NCI-H510A treated with DMSO at 0.1 percent for 48 hours (cell line): Measurements from ENCODE around the gene ENTPD8.
A peak's percentile ranks its signal among the peaks of the same experiment; 100 is the strongest.
"Not testable (repeated sequence)": the region's sequence is repeated elsewhere in the genome, so short reads cannot be mapped to it uniquely, and the experiment has no call there.

Experiments
- DNase-seq: peaks from one replicate; lab custom pipeline; 2025; lab: John Stamatoyannopoulos, UW

The ENTPD8 gene

DNA sequence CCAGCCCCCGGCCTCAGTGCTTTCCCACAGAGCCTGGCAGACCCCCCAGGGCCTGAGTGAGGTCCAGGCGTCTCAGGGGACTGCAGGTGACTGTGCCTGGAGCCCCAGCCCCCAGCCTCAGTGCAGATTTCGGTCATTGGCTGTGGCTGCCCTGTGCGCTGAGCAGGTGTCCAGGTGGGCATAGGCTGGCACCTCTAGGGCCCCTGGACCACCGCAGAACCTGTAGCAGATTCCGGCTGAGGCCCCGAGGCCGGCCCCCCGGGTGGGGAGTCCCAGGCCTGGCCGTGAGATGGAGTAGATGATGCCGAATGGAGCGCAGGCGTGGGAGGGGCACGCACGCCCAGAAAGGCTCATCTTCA lies 30.3 kb downstream of the ENTPD8 start:
- DNase-seq: no peak

DNA sequence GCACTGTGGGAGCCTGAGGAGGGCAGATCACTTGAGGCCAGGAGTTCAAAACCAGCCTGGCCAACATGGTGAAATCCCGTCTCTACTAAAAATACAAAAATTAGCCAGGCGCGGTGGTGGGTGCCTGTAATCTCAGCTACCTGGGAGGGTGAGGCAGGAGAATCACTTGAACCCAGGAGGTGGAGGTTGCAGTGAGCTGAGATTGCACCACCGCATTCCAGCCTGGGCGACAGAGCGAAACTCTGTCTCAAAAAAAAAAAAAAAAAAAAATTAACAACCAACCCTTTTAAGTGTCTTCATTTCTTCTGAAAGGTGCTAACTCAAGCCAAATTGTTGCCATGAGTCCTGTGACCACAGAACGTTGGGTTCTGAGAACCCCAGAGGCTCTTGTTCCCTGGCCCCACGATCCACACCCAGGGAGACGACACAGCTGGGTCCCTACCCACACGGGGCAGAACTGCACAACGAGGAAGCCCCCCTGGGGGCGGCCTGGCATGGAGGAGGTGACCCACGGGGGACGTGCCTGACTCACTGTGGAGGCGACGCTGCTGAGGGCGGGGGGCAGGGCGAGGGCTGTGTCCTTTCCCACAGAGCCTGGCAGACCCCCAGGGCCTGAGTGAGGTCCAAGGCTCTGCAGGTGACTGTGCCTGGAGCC lies 30.8 kb downstream of the ENTPD8 start:
- not testable (repeated sequence) for DNase-seq

DNA sequence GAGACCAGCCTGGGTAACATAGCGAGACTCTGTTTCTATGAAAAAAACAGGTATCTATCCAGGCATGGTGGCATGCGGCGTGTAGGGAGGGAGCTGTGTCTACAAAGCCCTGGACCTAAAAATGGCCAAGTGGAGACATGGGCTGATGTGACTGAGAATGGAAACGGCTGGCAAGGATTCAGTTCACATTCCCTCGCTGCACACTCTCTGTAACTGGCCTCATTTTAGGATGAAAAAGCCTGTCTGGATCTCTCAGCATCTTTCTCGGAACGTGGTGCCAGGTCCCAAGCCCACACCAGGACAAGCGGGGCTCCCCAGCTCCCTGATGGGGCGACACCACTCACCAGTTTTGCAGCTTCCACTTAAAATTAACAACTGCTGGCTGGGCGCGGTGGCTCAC lies 31.6 kb downstream of the ENTPD8 start:
- no peak for DNase-seq

DNA sequence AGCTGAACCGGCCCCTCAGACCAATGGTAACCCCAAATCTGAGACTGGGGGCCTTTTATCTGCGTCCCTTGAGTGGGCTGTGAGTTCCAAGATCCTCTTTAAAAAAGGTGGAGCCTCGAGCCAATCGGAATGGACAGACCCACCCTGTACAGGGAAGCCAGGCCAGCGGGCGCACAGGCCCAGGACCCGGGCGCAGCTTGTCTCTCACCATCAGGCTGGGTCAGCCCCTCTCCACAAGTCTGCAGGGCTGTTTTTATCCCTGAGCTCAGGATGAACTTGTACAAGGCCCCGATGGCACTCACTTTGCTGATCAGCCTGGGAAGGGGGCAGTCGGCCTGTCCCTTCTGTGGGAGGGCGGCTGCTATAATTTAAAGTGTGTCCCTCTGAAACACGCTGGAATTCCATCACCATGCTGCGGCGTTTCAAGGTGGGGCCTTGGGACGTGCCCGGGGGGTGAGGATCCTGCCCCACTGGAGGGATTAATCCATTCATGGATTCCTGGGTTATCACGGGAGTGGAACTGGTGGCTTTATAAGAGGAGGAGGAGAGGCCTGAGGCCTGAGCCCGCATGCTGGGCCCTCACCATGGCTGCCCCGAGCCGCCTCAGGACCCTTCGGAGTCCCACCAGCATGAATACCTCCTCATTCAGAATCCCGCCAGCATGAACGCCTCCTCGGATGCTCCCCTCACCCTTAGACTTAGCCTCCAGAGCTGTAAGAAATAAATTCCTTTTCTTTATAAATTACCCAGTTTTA lies 32.3 kb downstream of the ENTPD8 start:
- DNase-seq: no peak

DNA sequence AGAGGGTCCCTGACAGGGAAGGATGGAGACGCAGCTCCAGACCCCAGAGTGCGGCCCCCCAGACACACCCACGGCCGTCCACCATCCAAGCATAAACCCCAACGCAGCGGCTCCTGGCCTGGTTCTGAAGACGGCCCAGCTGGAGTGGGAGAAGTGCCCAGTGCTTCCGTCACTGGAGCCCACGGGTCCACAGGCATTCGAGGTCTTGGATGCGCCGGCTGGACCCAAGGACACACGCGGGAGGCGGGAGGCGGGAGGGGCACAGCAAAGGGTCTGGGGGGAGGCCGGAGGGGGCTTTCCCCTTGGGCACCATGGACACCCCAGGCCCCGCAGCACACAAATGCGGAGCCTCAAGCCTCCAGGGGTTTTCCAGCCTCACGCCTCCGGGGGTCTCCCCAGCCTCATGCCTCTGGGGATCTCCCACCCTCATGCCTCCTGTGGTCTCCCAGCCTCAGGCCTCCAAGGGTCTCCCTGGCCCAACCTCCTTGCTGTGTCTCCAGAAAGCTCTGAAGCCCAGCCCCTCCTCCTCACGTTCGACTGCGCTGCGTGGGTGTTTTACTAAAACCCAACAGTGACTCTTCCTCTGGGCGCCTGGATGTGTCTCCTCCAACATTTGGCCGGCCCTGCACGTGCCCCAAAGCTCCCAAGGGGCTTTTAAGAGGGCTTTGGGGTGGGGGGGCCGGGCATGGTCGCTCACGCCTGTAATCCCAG lies 33.4 kb downstream of the ENTPD8 start:
- no peak for DNase-seq

DNA sequence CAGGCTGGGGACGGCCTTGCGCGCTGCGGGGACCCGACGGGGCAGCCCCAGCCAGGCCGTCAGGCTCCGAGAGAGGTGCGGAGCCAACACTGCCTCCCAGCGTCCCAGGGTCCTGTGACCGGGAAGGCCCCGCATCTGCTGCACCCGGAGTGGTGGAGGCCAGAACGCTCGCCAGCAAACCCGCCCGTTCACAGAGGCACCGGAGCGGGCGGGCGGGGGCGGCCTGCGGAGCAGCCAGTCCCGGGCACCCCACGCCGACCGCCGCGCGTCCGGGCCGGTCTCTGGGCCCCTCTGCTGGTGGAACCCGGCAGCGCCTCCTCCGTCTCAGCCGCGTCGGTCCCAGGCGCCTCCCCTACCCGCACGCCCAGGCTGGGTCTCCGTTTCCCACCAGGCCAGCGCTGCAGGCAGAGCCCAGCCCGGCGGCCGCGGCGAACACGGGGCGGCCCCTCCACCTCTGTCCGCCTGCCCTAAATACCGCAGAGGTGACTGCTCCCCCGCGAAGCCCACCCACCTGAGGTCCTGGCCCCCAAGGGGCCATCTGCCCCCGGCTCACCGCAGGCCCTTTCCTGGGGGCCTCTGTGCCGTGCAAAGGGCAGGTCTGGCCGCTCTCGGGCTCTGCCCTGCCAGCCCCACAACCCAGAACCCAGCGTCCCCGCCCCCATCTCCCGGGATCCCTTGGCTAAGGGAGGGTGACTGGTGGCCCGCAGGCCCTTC lies 34.1 kb downstream of the ENTPD8 start:
- peak; percentile 43 for DNase-seq

DNA sequence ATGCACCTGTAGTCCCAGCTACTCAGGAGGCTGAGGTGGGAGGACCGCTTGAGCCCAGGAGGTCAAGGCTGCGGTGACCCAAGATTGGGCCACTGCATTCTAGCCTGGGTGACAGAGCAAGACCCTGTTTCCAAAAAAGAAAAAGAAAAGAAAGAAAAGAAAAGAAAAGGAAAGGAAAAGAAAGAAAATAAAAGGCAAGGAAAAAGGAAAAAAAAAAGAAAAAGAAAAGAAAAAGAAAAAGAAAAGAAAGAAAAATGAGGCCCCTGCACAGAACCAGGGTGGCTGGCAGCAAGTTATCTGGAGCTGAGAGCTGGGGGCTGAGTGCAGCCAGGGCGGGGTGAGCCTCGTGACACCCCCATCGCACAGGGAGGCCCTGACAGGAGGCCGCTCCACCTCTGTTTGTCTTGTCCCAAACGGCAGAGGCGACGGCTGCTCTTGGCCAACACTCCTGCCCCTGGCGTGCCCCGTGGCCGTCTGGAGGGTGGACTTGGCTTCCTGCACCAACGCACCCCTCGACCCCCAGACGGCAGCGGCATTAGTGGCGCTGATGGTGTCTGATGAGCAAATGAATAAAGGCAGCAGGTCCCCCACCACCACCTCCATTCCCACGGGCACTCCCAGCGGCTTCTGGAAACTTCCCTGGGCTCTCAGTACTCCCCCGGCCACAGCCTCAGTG lies 34.9 kb downstream of the ENTPD8 start:
- DNase-seq: no peak

DNA sequence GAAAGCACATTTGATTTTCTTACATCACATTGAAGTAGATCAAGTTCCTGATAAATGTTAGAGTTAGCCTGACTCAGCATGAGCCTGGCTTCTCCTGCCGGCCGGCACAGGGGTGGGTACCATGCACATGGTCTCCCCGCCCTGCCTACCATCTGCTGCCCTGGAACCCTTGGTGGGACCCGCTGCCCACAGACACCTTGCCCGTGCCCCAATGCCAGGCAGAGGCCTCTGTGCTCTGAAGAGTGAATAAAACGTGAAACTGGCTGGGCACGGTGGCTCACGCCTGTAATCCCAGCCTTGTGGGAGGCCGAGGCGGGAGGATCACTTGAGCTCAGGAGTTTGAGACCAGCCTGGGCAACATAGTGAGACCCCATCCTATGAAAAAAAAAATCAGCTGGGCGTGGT lies 35.5 kb downstream of the ENTPD8 start:
- no peak for DNase-seq

DNA sequence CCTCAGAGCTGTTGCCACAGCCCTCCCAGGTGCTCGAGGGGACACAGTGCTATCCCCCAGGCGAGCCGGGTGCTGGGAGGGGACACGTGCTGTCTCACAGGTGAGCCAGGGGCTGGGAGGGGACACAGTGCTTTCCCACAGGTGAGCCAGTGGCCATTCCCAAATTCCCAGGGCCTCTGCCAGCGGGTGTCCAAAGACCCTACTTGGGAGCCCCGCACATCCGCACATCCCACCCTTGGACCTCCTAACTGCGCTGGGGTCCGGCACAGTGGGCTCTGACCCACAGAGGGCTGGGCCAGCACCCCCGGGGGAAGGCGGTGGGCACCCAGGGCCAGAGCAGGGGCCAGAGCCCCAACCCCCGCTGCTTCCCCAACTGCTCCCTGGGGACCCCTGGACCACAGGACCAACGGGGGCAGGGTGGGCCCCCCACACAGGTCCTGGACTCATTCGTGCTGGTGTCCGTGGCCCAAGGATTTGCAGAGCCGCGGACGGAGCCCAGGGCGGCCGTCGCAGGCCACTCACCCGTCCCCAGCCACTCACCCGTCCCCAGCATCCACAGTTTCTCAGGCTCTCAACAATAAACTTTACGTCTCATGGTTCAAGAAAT lies 36.1 kb downstream of the ENTPD8 start:
- DNase-seq: no peak

DNA sequence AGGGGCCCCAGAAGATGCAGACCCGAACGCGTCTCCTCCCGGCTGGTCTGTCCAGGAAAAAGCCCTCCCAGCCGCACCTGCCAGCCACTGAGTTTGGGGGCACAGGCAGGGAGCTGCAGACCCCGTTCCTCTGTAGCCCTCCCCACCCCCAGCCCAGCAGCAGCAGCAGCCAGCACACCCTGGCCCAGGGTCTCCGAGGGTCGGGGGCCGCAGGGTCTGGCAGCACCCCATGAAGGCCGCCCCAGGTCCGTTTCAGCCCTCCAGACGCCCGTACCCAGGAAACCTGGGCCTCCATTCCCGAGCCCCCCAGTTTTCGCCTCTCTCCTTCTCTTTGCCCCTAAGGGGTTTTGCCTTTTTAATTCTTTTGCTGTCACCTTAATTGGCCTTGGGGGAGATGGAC lies 37.9 kb downstream of the ENTPD8 start:
- no peak for DNase-seq

DNA sequence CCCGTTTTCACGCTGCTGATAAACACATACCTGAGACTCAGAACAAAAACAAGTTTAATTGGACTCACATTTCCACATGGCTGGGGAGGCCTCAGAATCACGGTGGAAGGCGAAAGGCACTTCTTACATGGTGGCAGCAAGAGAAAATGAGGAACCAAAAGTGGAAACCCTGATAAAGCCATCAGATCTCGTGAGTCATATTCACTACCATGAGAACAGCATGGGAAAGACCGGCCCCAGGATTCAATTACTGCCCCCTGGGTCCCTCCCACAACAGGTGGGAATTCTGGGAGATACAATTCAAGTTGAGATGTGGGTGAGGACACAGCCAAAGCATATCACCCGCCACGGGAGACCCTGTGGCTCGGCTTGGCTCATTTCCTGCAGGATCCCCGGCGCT lies 38.4 kb downstream of the ENTPD8 start:
- no peak for DNase-seq

DNA sequence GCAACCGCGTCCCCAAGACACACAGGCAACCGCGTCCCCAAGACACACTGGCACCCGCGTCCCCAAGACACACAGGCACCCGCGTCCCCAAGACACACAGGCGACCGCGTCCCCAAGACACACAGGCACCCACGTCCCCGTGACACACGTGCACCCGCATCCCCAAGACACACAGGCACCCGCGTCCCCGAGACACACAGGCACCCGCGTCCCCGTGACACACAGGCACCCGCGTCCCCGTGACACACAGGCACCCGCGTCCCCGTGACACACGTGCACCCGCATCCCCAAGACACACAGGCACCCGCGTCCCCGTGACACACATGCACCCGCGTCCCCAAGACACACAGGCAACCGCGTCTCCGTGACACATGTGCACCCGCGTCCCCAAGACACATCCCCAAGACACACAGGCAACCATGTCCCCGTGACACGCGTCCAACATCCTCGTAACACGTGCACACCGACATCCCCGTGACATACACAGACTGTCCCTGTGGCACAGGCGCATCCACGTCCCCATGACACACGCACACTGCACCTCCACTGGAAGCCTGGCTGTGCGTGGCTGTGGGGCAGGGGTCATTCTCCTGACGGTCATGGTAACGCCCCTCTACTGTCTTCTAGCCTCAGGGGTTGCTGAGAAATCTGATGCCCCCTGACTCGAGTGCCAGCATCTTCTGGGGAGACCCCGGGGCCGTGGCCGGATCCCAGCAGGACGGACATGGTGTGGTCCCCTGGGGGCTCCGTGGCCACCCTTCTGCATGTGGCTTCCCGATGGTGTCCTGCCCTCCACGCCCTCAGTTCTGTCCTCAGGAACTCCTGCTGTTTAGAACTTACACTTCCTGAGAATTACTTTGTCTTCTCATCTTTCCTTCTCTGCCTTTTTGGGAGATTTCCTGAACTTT lies 42.3 kb downstream of the ENTPD8 start:
- DNase-seq: no peak

DNA sequence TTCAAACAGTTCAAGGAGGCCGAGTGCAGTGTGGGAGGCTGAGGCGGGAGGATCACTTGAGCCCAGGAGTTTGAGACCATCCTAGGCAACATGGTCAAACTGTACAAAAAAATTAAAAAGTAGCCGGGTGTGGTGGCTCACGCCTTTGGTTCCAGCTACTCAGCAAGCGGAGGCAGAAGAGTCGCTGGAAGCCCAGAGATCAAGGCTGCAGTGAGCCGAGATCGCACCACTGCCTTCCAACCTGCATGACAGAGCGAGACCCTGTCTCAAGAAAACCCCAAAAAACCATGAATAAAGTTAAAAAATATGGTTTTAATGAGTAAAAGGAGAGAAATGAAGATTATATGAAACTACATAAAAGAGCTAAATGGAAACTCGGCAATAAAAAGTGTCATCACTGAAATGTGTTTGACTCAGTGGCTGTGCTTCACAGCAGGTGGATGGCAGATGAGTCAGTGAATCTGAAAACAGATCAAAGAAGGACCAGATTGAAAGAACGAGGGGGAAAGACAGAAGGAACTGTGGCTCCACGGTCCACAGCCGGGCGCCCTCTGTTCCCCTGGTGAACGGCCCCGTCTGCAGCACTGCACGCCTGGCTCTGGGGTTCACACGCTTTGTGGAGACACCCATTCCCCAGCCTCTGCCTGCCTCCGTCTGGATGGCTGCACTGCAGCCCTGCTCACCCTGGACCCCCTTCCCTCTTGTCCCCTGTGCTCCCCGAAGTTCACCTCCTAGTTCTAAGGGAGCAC lies 43.3 kb downstream of the ENTPD8 start:
- DNase-seq: no peak

DNA sequence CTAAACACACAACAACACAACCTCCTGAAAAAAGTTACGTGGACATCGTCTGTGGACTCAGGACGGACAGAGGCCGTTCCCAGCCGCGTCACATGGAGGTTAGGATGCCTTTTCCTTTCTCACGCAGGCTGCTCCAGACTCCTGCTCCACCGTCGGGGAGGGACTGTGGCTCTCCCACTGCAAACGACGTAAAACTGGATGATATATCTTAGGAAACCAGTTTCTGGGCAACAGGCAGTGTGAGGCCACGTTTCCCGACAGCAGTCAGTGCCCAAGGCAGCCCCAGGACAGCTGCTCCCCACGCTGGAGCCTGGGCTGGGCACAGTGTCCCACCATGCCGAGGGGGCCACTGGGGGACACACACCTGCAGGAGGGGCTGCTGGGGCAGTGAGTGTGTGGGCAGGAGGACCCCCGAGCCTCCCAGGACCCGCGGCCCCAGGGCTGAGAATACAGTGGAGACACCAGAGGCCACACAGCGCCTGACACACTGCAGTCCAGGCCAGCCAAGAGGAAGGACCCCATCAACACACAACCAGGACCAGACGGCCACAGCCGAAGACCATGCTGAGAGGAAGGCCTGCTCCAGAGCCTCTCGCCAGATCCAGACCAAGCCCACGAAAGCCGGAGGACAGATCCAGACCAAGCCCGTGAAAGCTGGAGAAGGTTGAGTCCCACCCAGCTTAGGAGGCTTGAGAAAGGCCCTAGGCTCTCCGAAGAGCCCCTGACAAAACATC lies 44.4 kb downstream of the ENTPD8 start:
- DNase-seq: no peak

DNA sequence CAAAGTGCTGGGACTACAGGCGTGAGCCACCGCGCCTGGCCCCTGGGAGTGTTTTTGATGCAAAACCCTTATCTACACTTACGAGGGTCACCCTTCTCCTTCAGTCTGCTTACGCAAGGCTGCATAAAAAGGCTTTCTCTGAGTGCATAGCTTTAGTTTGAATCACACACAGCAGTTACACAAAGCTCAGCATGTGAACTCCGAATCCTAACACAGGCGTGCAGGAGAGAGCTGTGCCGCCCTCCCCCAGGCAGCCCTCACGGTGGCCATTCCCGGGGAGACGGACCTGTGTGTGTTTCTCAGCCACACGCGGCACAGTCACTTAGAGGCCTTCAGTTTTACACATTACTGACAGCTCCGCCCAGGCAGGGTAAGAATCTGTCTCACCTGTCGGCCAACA lies 44.9 kb downstream of the ENTPD8 start:
- DNase-seq: no peak

DNA sequence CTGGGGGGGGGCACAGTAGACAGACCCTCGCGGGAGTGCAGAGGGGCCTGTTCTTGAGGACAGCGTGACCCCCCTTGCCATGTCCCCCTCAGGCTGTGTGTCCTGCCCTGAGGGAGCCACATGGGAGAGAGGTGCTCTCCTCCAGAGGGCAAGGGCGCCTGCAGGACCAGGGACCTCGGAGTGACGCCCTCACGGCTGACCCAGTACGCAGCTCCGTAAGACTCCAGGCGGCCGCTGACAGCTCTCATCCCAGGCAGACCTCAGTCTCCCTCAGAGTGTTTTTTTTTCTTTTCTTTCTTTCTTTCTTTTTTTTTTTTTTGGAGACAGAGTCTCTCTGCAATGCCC lies 45.5 kb downstream of the ENTPD8 start:
- no peak for DNase-seq

DNA sequence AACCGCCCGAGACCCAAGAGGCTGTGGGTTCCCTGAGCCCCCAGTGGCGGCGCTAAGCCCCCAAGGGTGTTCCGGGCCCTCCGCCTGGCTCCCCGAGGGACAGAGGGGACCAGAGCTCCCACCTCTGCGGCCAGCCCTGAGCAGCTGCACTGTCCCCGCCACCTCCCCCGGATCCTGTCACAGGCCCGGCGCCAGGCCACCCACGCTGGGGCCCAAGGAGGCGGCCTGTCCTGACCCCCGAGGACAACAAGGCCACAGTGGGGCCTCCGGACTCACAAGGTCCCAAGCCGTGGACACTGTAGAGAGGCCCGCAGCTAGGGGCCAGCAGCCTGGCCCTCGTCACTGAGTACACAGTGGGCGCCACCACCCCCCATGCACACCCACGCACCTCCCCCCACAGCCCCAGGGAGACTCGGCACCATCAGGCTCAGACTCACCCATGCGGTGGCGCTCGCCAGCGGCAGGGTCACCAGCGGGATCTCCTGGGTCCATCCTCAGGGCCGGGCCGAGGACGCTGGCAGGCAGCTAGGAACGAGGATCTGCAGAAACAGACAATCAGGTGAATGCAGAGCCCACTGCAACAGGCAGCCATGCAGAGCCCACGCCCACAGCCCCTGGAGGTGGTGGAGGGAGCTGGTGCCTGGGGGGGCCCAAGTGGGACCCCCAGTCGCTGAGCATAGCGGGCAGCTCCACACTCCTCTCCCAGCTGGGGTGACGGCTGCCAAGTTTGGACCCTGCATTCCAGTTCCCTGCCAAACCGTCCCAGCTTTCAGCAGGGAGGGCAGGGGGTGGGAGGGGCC lies 46.1 kb downstream of the ENTPD8 start:
- no peak for DNase-seq
